HG03135 (cell line): ENCODE measurements around the gene BANF1.

Experiments used
- ATAC-seq: cut with Tn5 transposase; IDR thresholded peaks from one replicate; pipeline ENCODE4 v1.9.1; 2021; ENCODE audit warnings: mild to moderate bottlenecking, moderate library complexity; ENCODE audit not compliant: unreplicated experiment

BANF1 gene

DNA sequence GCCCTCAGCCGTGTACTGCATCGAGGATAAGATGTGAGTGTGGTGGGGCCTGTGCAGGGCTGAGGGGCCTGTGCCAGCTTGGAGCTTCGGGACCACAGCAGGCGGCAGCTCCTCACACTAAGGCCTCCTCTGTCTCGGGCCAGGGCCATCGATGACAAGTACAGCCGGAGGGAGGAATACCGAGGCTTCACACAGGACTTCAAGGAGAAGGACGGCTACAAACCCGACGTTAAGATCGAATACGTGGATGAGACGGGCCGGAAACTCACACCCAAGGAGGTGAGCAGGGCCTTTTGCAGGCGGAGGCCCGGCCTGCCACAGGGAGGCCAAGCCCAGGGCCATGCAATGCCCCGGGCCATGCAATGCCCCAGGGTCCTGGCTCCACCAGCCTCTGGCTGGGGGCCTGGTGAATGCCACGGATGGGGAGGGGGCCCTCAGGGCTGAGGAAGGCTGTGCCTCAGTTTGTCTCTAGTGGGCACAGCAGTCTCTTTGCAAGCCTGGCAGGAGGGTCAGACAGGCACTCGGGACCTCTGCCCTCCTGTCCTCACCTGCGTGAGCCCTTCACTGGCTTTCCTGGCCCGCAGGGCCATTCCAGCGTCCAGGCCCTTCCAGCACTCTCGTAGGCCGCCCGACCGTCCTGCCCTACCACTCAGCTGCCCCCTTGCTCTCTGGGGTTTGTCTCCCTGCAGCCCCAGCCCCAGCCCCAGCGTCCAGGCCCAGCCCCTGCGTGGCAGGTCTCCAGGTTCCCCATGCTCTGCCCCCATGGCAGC is 24.5 kb upstream of the BANF1 start:
- ATAC-seq: no peak

DNA sequence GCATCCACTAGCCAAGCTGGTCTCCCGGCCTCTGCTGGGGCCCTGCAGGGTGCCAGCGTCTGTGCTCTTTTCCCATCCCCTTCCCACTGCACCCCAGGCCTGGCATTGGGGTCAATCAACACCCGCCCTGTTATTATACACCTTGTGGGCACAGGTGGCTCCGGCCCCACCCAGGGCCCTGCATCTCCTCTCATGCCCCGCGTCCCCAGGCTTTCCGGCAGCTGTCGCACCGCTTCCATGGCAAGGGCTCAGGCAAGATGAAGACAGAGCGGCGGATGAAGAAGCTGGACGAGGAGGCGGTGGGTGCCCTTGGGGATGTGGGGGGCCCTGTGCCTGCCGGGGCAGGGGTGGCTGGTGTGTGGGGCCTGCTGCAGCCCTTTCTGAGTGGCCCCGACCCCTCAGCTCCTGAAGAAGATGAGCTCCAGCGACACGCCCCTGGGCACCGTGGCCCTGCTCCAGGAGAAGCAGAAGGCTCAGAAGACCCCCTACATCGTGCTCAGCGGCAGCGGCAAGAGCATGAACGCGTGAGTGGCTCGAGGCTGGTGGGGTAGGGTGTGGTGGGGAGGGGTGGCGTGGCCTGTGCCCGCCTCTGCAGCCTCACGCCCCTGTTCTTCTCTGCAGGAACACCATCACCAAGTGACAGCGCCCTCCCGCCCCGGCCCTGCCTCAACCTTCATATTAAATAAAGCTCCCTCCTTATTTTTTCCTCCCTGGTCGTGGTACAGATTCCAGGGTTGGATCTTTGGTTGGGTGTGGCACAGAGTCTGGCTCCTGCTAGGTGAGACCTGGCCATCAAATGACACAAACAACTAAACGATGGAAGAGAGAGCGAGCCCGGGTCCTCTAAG is 23.7 kb upstream of the BANF1 start:
- ATAC-seq: no peak

DNA sequence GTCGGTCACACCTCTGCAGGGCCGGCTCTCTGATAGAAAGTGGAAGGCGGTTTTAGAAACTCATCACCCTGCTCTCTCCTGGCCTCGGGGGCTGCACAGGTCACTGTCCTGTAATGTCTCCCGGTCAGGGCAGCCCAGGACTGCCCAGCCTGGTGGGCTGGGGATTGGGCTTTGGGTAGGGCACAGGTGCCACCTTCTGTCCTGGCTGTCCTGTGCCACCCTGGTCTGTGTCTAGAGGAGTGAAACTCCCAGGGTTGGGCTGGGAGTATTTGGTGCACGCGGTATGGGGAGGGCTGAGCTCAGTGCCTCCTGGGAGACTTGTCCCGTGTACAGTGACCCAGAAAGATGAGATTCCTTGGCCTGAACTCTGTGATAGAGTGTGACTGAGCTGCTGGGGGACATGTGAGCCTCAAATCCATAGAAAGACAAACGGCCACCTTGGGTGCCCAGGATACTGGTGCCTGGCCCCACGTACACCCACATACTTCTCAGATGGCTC is 23.0 kb upstream of the BANF1 start:
- ATAC-seq: no peak

DNA sequence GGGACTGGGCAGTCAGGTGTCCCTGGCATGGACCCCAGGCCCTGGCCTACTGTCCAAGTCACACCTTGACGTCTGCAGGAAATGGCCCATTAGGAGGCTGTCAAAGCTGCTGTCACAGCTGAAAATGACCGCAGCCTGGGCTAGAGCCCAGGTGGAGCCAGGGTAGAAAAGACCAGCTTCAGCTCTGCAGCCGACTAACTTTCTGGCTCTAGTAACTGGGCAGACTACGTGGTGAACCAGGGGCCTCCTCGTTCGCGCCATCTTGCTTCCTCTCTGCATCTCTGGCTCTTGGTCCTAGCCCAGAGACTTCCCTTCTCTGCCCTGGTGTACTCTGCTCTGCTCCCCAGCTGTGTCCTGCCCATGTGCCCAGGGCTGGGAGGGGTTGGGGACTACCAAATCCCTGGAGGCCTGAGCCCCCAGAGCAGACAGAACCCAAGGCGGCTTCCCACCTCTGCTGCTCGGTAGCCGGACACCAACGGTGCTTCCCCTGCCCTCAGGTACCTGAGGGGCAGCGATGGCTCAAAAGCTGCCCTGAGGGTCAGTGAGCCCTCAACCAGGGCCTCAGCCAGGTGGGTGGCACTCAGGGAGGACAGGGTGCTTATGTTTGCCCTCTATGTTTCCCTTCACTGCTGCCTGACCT is 21.1 kb upstream of the BANF1 start:
- no peak for ATAC-seq

DNA sequence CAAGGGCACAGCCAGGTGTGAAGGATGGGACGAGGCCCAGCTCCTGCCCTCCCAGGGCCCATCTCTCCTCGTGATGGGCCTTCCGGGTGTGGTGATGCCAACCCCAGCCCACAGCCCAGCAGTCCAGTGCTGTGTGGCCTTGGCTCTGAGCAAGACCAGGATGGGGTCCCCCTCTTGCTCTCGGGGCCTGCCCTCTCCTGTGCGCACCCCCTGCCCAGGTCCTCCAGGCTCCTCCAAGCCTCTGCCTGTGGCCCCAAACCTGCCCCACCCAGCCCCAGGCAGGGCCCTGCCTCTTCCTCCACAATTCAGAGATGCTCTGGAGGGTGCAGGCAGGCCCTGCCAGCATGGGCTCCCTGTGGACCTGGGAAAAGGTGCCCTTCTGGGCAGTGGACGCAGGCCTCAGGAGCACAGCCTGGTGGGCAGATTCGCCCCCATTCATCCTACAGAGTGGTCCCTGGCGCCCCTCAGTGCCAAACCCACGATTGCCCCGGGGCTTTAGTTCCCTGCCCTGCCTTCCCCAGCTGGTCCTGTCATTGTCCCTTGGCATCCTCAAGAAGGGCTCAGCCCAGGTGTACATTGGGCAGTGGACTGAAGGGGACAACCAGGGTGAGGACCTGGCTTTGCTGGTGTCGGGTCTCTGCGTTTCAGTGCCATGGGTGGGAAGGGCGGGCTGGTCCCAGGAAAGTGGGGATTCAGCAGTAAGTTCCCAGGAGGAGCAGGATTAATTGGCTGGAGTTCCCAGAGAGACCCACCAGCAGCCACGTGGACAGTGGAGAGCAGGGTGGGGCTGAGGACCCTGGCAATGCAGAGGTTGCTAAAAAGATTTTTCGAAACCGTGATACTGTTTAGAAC is 20.1 kb upstream of the BANF1 start:
- ATAC-seq: no peak

DNA sequence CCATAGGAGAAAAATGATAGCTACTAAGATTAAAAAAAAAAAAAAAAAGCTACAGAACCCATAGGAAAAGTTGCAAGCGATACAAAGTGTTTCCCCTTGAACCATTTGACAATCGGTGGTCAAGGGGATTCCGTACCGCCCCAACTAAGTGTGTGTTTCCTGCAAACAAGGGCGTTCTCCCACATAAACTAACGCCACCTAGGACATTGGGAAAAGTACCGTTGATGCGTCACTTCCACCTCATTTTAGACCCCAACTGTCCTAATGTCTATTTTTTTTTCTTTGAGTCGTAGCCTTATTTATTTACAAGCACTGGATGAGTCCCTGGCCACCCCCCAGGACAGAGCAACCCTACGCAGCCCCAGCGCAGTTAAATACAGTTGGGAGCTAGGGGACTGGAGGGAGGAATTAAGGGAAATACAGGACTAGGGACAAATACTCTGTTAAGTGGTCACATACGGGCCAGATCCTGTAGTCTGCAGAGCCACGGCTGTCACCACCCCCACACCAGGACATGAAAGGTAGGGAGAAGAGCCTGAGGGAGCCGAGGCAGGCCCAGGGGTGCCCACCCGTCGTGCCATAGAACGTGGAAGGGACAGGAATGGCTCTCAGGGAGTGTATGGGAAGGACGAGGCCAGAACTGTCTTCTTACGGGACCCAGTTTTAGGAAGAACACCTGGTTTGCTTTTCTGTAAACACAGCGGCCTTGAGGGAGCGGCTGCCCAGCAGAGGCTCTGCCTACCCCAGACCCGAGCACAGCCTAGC is 19.3 kb upstream of the BANF1 start:
- ATAC-seq: no peak

DNA sequence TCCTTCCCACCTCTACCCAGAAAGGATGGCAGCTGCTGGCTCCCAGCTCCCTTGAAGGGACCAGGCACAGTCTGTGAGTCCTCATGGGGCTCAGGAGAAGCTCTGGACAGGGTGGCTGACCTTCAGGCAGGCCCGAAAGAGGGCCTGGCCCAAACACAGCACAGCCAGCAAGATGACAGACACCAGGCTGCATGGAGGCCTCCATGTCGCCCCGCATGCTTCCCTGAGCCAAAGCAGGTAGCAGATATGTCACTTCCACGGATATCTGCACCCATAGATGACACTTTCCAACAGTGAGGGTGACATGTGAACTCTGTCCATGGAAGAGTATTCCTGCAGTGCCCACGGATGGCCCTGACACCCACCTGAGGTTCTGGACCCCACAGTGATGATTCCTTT is 18.7 kb upstream of the BANF1 start:
- ATAC-seq: no peak

DNA sequence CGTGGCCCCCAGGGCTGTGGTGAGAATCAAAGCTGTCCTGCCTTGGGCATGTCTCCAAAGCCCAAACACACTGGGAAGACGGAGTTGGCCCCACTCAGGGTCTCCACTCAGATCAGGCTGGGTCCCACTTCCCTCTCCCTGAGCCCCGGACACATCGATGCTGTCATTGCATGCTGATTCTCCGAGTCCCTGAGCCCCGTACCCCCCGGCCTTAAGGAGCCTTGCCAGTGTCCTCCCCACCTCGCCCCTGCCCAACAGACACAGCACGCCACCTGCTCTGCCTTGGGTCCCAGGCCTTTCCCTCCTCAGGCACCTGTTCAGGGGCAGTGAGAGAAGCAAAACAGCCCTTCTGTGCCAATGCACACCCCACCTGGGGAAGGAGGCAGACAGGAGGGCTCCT is 15.0 kb upstream of the BANF1 start:
- no peak for ATAC-seq

DNA sequence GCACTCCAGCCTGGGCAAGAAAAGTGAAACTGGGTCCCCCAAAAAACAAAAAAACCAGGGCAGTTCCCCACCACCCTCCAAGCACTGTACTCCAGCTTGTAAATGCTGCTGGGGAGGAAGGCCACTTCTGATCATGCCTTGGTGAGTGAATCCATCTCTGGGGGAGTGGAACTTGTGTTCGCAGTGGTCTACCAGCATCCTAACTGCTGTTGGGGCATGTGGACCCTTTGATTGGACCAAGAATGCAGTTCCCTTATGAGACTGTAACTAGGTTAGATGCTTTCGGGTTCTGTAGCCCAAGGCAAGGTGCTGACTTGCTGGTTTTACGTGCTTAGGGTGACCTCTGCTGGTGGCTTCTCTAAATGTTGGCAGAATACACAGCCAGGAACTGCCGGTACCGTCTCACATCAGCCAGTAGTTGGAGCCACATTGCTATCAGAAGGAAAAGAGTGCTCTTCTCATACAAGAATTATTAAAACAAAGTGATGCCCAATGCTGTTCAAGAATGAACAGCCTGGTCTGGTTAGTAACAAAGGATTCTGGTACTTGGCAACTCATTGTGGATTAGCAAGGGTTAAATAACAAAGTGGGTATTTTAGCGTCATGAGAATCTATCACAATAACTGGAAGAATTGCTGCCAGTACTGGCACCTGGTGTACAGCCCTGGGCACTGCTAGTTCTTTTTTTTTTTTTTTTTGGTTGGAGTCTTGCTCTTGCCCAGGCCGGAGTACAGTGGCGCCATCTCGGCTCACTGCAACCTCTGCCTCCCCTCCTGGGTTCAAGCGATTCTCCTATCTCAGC is 13.3 kb upstream of the BANF1 start:
- peak; percentile 93 for ATAC-seq

DNA sequence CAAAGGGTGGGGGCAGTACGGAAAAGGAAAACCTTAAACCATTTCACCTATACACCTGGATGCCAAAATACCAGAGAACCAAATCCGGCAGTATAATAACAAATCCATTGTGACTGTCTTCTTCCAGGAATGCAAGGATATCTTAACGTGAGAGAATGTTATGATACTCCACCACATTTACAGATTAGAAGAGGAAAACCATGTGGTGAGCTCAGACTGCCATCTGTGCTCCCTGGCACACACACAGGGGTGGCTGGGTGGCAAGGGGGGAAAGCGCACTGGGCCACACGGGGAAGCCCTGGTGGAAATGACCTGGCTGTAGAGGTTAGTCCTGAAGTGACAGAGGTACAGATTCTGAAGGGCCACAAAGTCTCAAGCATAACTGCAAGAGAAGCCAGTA is 10.2 kb upstream of the BANF1 start:
- ATAC-seq: no peak

DNA sequence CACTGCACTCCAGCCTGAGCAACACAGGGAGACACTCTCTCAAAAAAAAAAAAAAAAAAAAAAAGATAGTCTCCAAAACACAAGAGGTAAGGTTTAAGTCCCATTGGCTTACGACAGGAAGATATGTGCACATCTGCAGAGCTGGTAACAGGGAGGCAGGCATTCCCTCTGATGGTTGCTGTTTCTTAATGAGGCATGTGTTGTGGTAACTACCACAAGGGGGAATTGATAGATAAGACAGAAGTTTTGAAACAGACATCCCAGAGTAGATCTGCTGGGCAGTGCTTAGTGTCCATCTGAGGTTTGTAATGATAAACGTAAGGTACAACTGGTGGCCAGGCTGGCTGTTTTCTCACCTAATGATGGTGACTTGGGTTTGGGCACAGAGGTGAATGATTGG is 5.0 kb upstream of the BANF1 start:
- no peak for ATAC-seq

DNA sequence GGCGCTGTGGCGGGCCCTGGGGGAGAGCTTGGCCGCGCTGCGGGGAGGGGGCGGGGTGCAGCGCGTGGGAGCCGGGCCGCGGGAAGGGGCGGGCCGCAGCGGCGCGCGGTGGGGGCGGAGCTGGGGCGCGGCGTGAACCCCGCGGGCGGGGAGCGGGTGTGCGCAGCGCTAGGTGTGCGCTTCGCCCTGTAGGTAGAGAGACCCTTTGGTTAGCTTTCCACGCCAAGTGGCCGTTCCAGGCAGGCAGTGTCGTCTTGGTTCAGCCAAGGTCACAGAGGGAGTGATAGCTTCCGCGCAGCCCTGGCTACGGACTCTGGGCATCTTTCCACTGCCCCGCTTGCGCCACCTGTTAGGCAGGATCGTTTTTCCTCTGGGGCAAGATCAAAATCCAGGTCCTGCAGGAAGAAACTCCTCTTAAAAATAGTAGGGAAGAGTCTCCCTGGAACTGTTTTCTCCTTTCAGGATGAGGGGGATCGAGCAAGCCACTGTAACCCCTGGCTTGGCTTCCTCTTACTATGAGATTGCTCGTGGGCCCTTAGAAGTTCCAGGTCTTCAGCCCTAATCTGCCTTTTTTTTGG is 434 bp downstream of the BANF1 start:
- ATAC-seq: peak; percentile 46

DNA sequence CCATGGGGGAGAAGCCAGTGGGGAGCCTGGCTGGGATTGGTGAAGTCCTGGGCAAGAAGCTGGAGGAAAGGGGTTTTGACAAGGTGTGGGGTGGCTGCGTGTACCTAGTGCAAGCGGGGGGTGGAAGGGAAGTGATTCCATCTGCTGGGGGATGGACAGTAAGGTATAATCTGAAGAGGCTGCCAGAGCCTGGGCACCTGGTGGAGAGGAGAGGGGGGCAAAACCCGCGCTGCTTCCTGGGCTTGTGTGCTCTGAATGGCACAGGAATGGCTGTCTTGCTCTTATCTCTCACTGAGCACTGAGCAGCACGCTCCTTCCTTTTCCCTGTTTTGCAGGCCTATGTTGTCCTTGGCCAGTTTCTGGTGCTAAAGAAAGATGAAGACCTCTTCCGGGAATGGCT is 988 bp downstream of the BANF1 start:
- no peak for ATAC-seq

DNA sequence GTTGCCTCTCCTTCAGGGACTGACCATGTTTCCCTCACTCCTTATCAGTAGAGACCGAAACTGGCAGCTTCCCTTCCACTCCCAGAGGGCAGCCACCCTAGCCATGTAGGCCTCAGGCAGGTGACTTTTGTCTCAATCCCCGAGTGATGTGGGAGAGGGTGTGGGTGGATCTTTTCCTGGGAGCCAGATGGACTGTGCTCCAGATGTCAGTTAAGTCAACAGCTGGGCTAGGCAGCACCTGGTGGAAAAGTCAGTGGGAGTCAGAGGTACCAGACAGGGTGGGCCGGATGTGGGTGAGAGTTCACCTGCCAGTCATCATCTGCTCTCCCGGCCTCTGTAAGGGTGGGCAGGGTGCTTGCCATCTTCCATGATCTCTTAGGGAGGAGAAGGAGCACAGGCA is 1.9 kb downstream of the BANF1 start:
- no peak for ATAC-seq

DNA sequence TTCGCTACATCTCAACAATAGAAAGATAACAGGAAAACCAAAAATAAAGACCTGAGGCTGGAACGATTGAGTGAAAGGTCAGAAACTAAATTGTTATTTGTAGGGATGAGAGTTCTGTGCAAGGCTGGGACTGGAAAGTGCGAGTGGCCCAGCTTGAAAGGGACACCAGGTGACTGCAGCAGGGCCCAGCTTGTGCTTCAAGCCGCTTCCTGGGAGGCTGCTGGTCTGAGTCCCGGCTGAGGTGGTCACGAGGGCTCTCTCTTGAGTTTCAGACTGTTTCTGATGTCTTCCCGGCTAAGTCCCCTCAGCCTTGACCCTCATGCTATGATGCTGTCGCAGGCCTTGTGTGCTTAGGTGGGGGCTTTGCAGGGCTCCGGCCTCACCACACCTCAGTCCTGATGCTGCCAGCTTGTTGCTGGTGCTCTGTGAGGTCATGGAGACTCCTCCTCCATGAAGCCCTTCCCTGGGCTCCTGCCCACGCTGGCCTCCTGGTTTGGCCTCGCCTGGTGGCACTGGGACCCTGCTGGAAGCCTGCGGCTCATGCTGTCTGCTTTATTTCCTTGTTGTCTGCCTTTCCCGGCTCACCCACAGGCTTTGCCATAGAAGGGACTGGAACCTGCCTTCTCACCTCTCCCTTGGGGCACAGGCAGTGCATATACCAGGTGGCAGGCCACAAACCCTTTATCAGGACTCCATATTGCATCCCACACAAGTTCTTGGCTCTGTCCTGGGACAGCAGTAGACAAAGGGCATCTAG is 4.0 kb downstream of the BANF1 start:
- ATAC-seq: no peak

DNA sequence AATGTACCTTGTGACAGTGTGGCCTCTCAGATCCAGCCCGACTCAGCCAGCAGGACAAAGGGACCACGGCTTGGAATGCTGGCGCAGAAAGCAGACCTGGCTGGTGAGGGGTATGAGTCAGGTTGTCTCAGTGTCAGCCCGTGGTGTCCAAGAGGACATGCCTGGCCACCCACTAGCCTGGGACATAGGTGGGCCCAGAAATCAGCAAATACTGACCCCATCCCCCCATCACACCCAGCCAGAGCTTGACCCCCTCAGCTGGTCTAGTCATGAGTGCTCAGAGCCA is 4.5 kb downstream of the BANF1 start:
- ATAC-seq: no peak

DNA sequence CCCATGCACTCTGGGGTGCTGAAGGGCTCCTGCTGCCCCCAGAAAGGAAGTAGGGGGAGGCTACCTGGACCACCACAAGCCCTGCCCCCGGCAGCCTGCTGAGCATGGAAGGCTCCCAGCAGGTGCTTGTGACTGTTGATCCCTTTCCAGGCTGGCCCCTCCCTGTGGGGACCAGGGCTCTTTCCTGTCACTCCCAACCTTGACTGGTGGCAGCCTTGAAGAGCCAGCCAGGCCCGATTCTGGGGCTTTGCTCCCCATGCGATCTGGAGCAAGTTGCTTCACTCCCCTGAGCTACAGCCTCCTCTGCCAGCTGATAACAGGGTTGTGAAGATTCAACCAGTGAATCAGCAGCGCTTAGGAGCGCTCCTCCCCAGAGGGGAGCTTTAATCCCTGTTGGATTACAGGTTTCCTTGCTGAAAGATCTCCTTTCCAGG is 4.9 kb downstream of the BANF1 start:
- ATAC-seq: no peak

DNA sequence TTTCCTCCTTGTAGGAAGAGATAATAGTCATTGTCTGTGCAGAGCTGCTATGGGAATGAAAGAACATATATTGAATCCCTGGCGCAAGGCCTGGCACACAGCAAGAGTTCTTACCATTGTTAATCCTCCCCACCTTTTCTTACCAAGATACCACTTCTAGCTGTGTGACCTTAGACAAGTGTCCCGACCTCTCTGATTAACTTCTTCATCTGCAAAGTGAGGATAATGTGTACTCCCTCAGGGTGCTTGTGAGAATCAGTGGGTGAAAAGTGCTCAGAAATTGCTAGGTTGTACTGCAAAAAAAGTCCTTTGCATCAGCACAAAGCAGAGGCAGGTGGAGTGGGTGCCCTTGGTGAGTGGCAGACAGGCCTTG is 5.8 kb downstream of the BANF1 start:
- ATAC-seq: no peak
